ENCODE measurements around the gene NEURL1.
A peak's percentile ranks its signal among the peaks of the same experiment; 100 is the strongest.
"Not testable (repeated sequence)": the region's sequence is repeated elsewhere in the genome, so short reads cannot be mapped to it uniquely, and the experiment has no call there.

NEURL1 gene

GRCh38 chr10:103512591-103513379 lies 19.3 kb downstream of the NEURL1 start:
- DNase-seq = no peak

GRCh38 chr10:103513380-103514060 lies 20.0 kb downstream of the NEURL1 start:
- DNase-seq = no peak

GRCh38 chr10:103514244-103514643 lies 20.7 kb downstream of the NEURL1 start:
- DNase-seq = no peak

GRCh38 chr10:103517234-103518085 lies 24.0 kb downstream of the NEURL1 start:
- no peak for DNase-seq

GRCh38 chr10:103519798-103520197 lies 26.3 kb downstream of the NEURL1 start:
- no peak for DNase-seq

GRCh38 chr10:103522006-103522405 lies 28.5 kb downstream of the NEURL1 start:
- not testable (repeated sequence) for DNase-seq

GRCh38 chr10:103523683-103524082 lies 30.2 kb downstream of the NEURL1 start:
- no peak for DNase-seq

- no peak for DNase-seq
Observed at GRCh38 chr10:103525901-103526300, 32.4 kb downstream of the NEURL1 start.

GRCh38 chr10:103527476-103527875 lies 34.0 kb downstream of the NEURL1 start:
- DNase-seq = not testable (repeated sequence)

- DNase-seq = no peak
Observed at GRCh38 chr10:103528549-103528948, 35.0 kb downstream of the NEURL1 start.

GRCh38 chr10:103529539-103529938 lies 36.0 kb downstream of the NEURL1 start:
- no peak for DNase-seq

- no peak for DNase-seq
Observed at GRCh38 chr10:103533827-103534226, 40.3 kb downstream of the NEURL1 start.

- no peak for DNase-seq
Observed at GRCh38 chr10:103534621-103535498, 41.4 kb downstream of the NEURL1 start.

- no peak for DNase-seq
Observed at GRCh38 chr10:103535595-103535994, 42.1 kb downstream of the NEURL1 start.

- no peak for DNase-seq
Observed at GRCh38 chr10:103539751-103540150, 46.2 kb downstream of the NEURL1 start.

- DNase-seq = no peak
Observed at GRCh38 chr10:103540722-103541121, 47.2 kb downstream of the NEURL1 start.

- DNase-seq = no peak
Observed at GRCh38 chr10:103541616-103542015, 48.1 kb downstream of the NEURL1 start.

- DNase-seq = peak in 45 of 58 donors; percentile 15 to 86 (median 52)
Observed at GRCh38 chr10:103542764-103543616, 49.5 kb downstream of the NEURL1 start.

GRCh38 chr10:103543617-103544525 lies 50.4 kb downstream of the NEURL1 start:
- no peak for DNase-seq
